ENCODE data around the gene MORF4L1.
"Not testable (repeated sequence)": the region's sequence is repeated elsewhere in the genome, so short reads cannot be mapped to it uniquely, and the experiment has no call there.

The MORF4L1 gene, protein sequence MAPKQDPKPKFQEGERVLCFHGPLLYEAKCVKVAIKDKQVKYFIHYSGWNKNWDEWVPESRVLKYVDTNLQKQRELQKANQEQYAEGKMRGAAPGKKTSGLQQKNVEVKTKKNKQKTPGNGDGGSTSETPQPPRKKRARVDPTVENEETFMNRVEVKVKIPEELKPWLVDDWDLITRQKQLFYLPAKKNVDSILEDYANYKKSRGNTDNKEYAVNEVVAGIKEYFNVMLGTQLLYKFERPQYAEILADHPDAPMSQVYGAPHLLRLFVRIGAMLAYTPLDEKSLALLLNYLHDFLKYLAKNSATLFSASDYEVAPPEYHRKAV

DNA sequence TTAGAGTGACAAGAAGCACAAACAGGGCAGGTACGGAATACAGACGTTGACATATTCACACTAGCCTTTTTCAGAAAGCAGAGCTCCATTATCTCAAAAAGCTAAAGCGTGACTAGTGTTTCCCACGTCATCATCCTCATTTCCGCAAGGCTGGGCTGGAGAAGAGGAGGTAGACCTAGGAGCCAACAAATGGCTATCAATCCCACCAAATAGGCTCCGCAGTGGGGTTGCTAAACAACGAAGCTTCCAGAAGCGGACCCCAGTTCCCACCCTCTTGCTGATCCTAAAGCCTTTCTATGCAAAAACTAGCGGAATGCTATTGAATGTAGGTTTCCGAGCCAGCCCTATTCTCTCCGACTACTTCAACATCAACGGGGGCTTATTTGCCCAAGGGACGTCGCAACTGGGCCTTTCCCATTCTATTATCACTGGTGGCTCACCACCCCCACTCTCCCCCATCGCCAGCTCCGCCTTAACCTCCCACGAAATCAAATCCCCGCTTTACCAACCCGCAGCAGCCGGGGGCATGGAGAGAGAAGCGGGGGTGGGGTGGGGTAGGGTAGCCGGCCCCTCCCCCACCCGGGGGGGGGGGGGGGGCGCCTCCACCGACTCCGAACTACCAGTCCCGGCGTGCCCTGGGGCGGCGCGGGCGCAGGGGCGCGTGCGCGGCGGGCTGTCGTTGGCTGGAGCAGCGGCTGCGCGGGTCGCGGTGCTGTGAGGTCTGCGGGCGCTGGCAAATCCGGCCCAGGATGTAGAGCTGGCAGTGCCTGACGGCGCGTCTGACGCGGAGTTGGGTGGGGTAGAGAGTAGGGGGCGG, at the start of gene MORF4L1:
Gene MORF4L1, plus strand, starts transcription at position 736 of the 817 bp plus-strand sequence. CDS start 128 bp downstream, outside the sequence.
- FAIRE-seq: no peak
- peak; percentile 93 for DNase-seq (ENCODE audit: insufficient read length, low spot score)

DNA sequence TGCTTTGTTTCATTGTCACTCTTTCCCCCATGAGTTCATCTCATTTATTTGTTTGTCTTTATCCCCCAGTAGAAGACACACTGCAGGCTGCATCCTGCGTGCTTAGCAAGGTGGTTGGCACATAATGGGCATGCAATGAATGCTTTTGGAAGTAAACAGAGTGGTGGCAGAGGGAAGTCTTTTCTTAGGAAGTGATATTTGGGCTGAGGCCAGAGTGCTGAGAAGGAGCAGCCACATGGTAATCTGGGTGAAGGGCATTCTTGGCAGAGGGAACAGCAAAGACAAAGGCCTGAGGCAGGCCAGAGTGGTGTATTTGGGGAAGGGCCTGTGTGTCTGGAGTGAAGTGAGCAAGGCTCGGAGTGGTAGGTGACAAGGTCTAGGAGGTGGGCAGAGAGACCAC, 43.8 kb upstream of the MORF4L1 start:
- DNase-seq (ENCODE audit: insufficient read length, low spot score): no peak
- FAIRE-seq: no peak

DNA sequence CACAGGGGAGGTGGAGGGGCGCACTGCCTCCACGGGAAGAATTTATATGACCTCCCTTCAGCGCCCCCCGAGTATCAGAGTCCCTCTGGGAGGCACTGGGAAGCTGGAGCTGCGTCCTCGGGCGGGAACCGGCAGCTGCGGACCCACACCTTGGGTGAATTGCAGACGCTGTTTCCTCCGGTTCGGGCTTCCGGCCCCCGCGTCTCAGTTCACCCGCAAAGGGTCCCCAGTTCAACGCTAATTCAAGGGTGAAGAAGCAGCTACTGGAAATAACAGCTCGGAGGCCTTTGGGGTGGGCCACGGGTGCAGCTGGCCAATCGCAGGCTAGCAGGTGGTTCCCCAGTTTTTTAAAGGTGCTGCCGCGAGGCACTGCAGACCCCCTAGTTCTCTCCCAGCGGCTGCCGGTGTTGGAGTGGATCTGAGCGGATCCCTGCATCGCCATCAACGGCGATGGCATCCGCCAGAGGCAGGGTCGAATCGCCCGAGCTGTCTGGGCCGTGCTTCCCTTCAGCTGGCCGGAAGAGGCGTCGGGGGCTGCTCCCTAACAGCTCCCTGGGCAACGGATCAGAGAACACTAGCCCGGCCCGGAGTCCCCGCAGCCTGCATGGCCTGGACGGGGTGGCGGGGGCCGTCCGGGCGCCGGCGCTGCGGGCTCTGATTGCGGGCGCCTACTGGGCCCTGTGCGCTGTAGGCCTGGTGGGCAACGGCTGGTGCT, 42.0 kb upstream of the MORF4L1 start:
- no peak for DNase-seq (ENCODE audit: insufficient read length, low spot score)
- no peak for FAIRE-seq

DNA sequence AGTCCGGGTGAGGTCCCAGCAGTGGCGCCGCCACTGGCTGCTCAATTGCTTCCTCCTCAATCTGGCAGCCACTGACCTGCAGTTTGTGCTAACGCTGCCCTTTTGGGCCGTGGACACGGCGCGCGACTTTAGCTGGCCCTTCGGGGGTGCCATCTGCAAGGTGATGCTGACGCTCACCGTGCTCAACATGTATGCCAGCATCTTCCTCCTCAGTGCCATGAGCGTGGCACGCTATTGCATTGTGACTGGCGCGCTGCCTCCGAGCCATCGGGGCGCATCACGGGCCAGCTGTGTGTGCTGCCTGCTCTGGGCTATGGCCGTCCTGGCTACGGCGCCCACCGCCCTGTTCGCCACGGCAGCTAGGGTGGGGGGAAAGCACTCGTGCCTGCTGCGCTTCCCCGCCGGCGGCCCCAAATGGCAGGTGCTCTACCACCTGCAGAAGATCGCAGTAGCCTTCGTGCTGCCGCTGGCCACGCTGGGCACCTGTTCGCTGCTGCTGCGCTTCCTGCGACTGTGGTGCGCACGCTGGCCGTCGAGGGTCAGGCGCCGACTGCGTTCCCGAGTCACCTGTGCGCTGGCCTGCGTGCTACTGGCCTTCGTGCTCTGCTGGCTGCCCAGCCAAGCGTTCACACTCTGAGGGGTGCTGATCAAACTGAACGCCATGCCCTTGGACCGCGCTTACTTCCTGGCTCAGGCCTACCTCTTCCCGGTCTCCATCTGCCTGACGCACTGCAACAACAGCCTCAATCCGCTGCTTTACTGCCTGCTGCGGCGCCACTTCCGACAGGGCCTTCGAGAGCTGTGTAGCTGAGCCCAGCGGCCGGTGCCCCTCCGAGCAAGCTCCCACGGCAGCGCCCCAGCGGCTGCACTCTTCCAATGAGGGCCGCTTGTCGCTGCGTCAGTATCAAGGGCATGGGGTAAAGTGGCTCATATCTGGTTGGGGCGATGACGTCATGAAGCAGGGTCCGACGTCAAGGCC, 41.2 kb upstream of the MORF4L1 start:
- no peak for DNase-seq (ENCODE audit: insufficient read length, low spot score)
- no peak for FAIRE-seq

DNA sequence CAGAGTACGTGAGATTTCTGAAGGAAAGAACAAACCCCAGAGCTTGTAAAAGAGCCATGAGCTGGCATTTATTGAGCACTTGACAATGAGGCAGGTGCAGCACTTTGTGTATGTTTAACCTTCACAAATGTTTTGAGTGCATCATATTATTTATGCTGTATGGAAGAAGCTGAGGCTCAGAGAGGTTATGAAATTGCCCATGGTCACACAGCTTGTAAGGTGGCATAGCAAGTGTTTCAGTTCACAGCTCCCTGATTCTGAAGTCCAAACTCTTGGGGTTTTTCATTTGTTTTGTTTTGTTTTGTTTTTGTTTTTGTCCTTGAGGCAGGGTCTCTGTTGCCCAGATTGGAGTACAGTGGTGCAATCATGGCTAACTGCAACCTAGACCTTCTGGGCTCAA, 36.4 kb upstream of the MORF4L1 start:
- no peak for FAIRE-seq
- no peak for DNase-seq (ENCODE audit: insufficient read length, low spot score)

DNA sequence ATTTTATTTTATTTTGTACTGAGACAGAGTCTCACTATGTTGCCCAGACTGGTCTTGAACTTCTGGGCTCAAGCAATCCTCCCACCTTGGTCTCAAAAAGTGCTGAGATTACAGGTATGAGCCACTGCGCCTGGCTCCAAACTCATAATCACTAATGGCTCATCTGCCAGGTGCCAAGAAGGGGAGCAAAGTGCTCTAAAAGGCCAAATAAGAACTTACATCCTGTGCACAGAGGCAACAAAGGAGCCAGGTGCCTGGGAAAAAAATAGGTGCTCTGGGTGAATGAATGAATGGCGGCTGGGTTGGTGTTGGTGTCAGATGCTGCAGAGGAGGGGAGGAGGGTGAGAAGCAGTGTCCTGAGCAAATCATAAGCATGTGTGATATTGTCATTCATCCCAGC, 35.6 kb upstream of the MORF4L1 start:
- DNase-seq (ENCODE audit: insufficient read length, low spot score): no peak
- no peak for FAIRE-seq

DNA sequence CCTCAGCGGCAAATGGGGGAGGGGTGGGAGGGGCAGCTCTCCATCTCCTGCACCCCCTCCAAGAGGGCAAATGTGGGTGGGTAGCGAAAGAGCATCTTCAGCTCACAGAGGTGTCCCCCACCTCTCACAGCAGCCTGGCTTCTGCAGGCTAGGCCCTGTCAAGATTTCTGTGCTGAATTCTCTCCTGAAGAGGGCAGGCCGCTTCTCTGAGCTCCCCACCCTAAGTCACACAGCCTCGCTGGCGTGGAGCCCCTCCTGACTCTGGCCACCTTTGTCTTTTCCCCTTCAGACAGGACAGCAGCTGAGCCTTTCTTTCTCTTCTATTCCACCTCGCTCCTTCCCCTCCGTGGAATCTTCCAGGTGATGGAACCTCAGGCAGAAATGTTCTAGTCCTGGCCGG, 35.1 kb upstream of the MORF4L1 start:
- DNase-seq (ENCODE audit: insufficient read length, low spot score) (no peak), FAIRE-seq (no peak)

DNA sequence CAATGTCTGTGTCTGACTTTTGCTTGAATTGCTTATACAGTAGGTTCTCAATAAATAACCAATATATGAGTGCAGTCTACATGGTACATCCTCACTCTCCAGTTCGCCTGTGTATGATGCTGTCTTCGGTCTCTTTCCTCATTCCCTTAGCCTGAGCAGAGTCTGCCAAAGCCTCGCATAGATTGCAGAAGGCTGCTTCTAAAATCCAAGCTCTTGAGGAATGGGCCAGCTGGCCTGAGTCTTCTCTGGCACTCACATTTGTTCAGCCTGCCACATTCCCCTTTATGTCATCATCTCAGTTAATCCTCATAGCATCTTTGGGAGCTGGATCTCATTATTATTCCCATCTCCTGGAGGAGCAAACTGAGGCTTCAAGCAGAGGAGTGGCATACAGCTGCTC, 34.2 kb upstream of the MORF4L1 start:
- no peak for DNase-seq (ENCODE audit: insufficient read length, low spot score)
- no peak for FAIRE-seq

DNA sequence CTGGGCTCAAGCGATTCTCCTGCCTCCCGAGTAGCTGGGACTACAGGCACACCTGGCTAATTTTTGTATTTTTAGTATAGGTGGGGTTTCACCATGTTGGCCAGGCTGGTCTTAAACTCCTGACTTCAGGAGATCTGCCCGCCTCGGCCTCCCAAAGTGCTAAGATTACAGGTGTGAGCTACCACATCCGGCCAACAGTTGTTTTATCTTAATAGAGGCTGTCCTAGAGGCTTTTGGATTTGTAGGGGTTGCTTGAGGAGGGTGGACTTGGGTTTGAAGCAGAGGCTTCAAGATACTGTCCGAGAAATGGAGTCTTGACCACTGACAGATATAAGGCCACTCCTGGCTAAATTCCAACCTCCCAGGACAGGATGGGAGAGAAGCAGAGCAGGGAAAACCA, 33.5 kb upstream of the MORF4L1 start:
- FAIRE-seq; DNase-seq (ENCODE audit: insufficient read length, low spot score): not testable (repeated sequence)

DNA sequence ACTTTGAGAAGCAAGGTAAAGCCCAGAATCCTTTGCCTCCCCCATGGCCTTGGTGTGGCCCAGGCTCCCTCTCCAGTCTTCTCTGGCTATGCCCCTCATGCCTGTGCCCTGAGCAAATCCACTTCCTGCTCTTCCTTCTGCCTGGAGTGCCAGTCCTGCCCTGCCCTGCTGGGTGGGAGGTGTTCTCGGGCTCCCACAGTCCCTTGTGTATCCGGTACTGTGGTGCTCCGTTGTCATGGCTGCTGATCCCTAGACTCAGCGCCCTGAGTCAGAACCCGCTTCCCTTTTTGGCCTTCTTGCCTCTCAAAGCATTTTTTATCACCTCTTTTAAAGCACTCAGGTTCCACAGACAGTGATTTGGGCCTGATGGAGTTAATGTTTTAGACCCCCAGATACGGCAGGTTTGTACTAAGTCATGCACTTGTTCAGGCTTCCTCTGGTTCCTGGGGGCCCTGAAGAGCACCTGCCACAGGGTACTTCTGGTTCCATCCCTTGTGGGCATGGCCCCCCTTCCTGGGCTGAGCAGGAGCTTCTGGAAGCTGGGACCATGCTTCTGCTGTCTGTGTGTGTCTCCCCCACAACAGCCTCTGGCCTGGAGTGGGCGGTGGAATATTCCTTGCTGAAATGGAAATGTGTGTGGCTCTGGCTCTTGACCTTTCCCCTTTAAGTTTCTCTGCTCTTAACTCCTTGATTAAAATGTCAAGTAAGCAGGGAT, 31.9 kb upstream of the MORF4L1 start:
- FAIRE-seq (no peak), DNase-seq (ENCODE audit: insufficient read length, low spot score) (no peak)

DNA sequence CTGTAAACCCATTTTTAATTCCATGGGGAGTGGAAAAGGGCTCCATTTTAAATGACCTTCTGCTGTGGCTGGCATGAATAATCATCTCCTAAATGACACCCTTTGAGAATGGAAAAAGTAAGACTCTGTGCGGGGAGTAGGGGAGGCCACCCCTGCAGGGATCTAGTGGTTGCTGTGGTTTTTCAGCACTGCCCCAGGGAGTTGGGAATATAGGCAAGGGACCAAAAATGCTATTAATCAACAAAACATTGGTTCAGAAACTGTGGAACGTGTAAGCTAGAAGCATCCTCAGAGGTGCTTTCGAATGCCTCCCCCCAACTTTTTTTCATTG, 31.3 kb upstream of the MORF4L1 start:
- DNase-seq (ENCODE audit: insufficient read length, low spot score) (no peak), FAIRE-seq (no peak)

DNA sequence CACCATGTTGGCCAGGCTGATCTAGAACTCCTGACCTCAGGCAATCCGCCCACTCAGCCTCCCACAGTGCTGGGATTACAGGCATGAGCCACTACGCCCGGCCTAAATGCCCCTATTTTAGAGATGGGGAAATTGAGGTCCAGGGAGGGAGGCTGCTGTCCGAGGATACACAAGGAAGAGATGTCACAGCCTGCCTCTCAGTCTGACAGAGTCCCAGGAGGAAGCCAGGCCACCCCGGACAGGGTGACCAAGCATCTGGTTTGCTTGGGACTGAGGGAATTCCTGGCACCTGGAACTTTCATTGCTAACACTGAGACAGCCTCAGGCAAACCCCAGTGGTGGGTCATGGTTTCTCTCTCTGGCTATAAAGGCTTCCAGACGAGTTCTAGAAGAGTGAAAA, 30.8 kb upstream of the MORF4L1 start:
- DNase-seq (ENCODE audit: insufficient read length, low spot score) (no peak), FAIRE-seq (no peak)

DNA sequence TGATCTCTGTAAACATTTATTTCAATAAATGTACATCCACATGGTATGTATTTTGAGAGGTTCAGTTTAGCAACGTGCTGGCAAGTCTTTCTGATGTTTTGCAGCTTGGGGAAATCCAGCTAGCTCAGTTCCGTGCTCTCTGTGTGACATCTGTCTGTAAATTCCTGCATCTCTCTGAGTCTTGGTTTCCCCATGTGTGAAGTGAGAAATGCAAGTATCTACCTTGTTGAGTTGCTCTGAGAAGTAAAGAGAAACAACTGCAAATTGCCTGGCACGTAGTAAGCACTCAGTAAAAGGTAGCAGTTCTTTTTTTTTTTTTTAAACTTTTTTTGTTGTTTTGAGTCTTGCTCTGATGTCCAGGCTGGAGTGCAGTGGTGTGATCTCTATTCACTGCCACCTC, 30.2 kb upstream of the MORF4L1 start:
- FAIRE-seq: no peak

DNA sequence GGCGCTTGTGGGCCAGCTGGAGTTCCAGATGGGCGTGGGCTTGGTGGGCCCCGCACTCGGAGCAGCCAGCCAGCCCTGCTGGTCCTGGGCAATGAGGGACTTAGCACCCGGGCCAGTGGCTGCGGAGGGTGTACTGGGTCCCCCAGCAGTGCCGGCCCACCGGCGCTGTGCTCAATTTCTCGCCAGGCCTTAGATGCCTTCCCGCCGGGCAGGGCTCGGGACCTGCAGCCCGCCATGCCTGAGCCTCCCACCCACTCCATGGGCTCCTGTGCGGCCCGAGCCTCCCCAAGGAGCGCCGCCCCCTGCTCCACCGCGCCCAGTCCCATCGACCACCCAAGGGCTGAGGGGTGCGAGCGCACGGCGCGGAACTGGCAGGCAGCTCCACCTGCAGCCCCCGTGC, 25.8 kb upstream of the MORF4L1 start:
- DNase-seq (ENCODE audit: insufficient read length, low spot score); FAIRE-seq: not testable (repeated sequence)

More for the DNA sequence above, 30.2 kb upstream of the MORF4L1 start:
- no peak for DNase-seq (ENCODE audit: insufficient read length, low spot score)

DNA sequence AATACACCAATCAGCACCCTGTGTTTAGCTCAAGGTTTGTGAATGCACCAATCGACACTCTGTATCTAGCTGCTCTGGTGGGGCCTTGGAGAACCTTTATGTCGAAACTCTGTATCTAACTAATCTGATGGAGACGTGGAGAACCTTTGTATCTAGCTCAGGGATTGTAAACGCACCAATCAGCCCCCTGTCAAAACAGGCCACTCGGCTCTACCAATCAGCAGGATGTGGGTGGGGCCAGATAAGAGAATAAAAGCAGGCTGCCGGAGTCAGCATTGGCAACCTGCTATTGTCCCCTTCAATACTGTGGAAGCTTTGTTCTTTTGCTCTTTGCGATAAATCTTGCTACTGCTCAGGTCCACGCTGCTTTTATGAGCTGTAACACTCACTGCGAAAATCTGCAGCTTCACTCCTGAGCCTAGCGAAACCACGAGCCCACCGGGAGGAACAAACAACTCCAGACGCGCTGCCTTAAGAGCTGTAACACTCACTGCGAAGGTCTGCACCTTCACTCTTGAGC, 25.2 kb upstream of the MORF4L1 start:
- not testable (repeated sequence) for FAIRE-seq; DNase-seq (ENCODE audit: insufficient read length, low spot score)

DNA sequence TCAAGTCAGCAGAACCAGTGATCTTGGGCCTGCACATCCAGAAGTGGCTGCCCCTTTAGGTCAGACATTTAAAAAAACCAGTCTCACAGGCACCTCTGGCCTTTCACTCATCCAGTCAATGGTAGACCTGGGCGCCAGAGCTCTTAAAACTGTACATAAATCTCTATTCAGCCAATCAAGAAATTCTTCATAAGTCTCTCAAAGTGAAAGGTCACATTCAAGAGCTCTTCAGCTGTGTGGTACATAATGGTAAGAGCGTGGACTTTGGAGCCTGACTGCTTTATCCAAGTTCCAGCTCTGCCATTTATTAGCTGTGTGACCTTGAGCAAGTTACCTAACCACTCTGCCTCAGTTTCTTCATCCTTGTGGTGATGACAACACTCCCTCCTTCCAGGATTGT, 22.3 kb upstream of the MORF4L1 start:
- no peak for DNase-seq (ENCODE audit: insufficient read length, low spot score)
- no peak for FAIRE-seq

DNA sequence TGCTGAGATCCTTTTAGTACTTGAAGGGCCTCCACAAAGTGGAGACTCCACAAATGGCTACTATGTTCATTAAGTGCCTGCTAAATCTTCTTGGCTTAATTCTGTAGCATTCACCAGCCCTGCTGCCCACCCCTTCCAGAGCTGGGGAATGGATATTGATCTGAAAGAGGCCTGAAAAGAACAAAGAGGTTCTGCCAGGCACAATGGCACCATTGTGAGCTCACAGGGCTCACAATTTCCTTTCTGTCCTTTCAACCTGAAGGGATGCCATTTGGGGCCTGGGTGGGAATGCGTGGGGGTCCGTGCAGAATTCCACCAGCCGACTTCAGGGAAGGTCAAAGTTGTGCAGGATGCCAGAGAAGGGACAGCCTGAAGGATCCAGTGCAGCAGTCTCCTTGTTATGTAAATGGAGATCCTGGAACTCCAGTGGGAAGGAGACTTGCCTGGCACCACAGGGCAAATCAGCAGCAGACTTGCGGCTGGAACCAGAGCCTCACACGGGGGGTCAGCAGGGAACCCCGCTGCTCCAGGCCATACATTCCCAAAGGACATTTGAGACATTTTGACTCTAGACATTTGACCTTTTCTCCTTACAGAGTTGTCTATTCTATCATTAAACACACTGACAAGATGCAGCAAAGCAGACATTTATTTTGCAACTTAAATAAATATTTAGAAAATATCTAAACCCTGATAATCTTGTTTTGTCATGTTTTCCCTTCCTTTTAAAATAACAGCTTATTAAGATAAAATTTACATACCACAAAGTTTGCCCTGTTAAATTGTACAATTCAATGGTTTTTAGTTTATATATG, 21.5 kb upstream of the MORF4L1 start:
- no peak for DNase-seq (ENCODE audit: insufficient read length, low spot score)
- no peak for FAIRE-seq

DNA sequence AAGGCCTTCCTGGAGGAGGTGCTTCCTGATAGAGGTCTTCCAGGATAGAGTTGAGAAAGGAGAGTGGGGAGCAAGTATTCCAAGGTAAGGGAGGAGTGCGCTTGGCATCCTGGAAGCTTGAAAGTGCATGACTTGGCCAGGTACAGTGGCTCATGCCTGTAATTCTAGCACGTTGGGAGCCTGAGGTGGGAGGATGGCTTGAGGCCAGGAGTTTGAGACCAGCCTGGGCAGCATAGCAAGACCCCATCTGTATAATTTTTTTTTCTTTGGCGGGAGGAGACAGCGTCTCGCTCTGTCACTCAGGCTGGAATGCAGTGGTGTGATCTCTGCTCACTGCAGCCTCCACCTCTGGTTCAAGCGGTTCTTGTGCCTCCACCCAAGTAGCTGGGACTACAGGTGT, 19.2 kb upstream of the MORF4L1 start:
- no peak for FAIRE-seq

More for the DNA sequence above, 19.2 kb upstream of the MORF4L1 start:
- no peak for DNase-seq (ENCODE audit: insufficient read length, low spot score)

Measured in HTR-8/SVneo (cell line).